ENCODE results near the gene ZNF439.

GRCh38 chr19:11814700-11815035 is 33.9 kb upstream of the ZNF439 start:
- TF ChIP-seq CTCF (IDR thresholded peaks at IDR 0.05) (no peak), EP300 (IDR thresholded peaks at IDR 0.05) (no peak)
